ENCODE data around the gene JUP. TPM values are rescaled to one million over a fixed set of nuclear protein-coding genes. Genes with fewer than 3 reads are reported as not detected.
"Not testable (repeated sequence)": the region's sequence is repeated elsewhere in the genome, so short reads cannot be mapped to it uniquely, and the experiment has no call there.

The JUP gene
- total and polyA plus RNA-seq, 10 of the 15 experiments (the other 5 are each of a cell fraction or from before 2014, with no cell fraction given): 1.5 to 36.3 (median 11.6) TPM

DNA sequence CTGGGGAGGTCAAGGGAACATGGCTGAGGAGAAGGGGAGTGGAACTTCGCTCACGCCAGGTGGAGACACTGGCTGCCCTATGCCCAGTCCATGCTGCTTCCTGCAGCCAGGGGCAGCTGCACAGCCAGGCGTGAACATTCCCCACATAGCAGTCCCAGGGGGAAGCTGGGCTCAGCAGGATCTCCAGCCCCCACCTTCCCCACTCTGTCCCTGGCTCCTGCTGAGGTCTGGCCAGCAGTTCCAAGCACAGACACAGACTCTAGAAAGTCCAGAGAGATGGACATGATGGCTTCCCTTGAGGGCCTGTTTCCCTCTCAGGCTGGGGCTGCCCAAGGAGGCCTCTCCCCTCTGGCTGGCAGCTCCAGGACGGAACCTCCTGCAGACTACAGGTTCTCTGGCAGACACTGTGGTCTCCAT is 9.3 kb downstream of the JUP start:
- ChIA-PET SMC1A (ENCODE audit: uncharacterized antibody, unreplicated experiment) (no interaction called here), POLR2A (no interaction called here), RAD21 (ENCODE audit: unreplicated experiment) (interaction anchor here (0.6 kb wide), 1 partner anchor 44 kb away, joined by 4 read pairs; no protein-coding TSS in a partner anchor), CTCF (interaction anchor here (0.7 to 0.9 kb wide), 2 partner anchors 22 to 39 kb away, joined by 3 read pairs; no protein-coding TSS in a partner anchor)
- no peak for TF ChIP-seq MYC (IDR thresholded peaks at IDR 0.05; ENCODE audit: insufficient read depth, insufficient read length, insufficient replicate concordance, low read length, severe bottlenecking)
- TF ChIP-seq ZNF384 (IDR thresholded peaks at IDR 0.05; ENCODE audit: borderline replicate concordance, low read depth, low read length): no peak
- Histone ChIP-seq H3K9ac (ENCODE audit: control insufficient read depth, insufficient read depth, low read length) (no peak overlapping the region), H3K9me3 (replicated peaks; ENCODE audit: control insufficient read depth, insufficient read depth, low read length) (no peaks in the 10 kb centered on the region), H4K20me1 (ENCODE audit: control insufficient read depth, insufficient read depth) (no peaks in the 10 kb centered on the region), H3K36me3 (ENCODE audit: control insufficient read depth in 2 of 2, insufficient read depth in 2 of 2, low read length in 1 of 2) (no peaks in the 10 kb centered on the region), H3K27me3 (replicated peaks in 1 of 2; ENCODE audit: control insufficient read depth in 2 of 2, insufficient read depth in 2 of 2, low read length in 1 of 2) (no peaks in the 10 kb centered on the region; a peak in 1 of 4 replicates), H3K4me3 (no peak overlapping the region), H3K4me2 (ENCODE audit: control insufficient read depth, insufficient read depth) (no peak overlapping the region), H3K4me1 (ENCODE audit: control insufficient read depth, insufficient read depth, low read length) (no peaks in the 10 kb centered on the region), H3K79me2 (ENCODE audit: control insufficient read depth, insufficient read depth, low read length) (no peaks in the 10 kb centered on the region), H3K27ac (ENCODE audit: control insufficient read depth, insufficient read depth) (no peak overlapping the region), H2AFZ (ENCODE audit: control insufficient read depth, low read depth, low read length) (no peak overlapping the region)
- FAIRE-seq (no peak), ATAC-seq (no peak), DNase-seq (ENCODE audit: low read depth, low spot score) (no peak)
- intact Hi-C loops (cut with micrococcal nuclease; ENCODE audit: unreplicated experiment): no loop called here
- WGBS (ENCODE audit: insufficient coverage, insufficient replicate concordance, low lambda C conversion rate, missing lambda C conversion rate): 35% methylated on average over 4 of the region's 4 CpGs
- in situ Hi-C loops (cut with MboI): no loop called here
- BruUV-seq (replicated peaks): no TSS peak

DNA sequence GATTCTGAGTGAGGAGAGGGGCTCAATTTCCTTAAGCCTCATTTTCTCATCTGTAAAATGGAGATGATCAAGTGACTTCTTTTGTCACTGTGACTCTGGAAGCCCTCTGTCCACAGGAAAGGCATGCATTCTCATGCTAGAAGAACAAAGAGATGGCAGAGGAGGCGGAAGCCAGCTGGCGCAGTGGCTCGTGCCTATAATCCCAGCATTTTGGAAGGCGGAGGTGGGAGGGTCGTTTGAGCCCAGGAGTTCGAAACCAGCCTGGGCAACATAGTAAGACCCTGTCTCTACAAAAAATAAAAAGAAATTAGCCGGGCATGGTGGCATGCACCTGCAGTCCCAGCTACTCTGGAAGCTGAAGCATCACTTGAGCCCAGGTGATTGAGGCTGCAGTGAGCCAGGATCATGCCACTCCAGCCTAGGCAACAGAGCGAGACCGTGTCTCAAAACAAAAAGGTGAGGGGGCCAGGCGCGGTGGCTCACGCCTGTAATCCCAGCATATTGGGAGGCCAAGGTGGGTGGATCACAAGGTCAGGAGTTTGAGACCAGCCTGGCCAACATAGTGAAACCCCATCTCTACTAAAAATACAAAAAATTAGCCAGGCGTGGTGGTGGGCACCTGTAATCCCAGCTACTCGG is 10.1 kb downstream of the JUP start:
- H3K79me2 ChIP-seq (ENCODE audit: control insufficient read depth, insufficient read depth, low read length); BruUV-seq (replicated peaks); H3K27ac ChIP-seq (ENCODE audit: control insufficient read depth, insufficient read depth); H3K4me2 ChIP-seq (ENCODE audit: control insufficient read depth, insufficient read depth); DNase-seq (ENCODE audit: low read depth, low spot score); in situ Hi-C loops (cut with MboI); H3K9me3 ChIP-seq (replicated peaks; ENCODE audit: control insufficient read depth, insufficient read depth, low read length); H3K4me1 ChIP-seq (ENCODE audit: control insufficient read depth, insufficient read depth, low read length); H3K27me3 ChIP-seq (replicated peaks in 1 of 2; ENCODE audit: control insufficient read depth in 2 of 2, insufficient read depth in 2 of 2, low read length in 1 of 2); intact Hi-C loops (cut with micrococcal nuclease; ENCODE audit: unreplicated experiment); H3K36me3 ChIP-seq (ENCODE audit: control insufficient read depth in 2 of 2, insufficient read depth in 2 of 2, low read length in 1 of 2); ATAC-seq; FAIRE-seq; H3K9ac ChIP-seq (ENCODE audit: control insufficient read depth, insufficient read depth, low read length); H2AFZ ChIP-seq (ENCODE audit: control insufficient read depth, low read depth, low read length); H4K20me1 ChIP-seq (ENCODE audit: control insufficient read depth, insufficient read depth); H3K4me3 ChIP-seq; SMC1A ChIA-PET (ENCODE audit: uncharacterized antibody, unreplicated experiment): not testable (repeated sequence)
- WGBS (ENCODE audit: insufficient coverage, insufficient replicate concordance, low lambda C conversion rate, missing lambda C conversion rate): 61% methylated on average over 14 of the region's 14 CpGs
- CTCF ChIA-PET: interaction anchor here (0.9 kb wide), 1 partner anchor 23 kb away, joined by 3 read pairs; no protein-coding TSS in a partner anchor
- POLR2A ChIA-PET: interaction anchor here (0.6 kb wide), 1 partner anchor 104 kb away, joined by 5 read pairs; no protein-coding TSS in a partner anchor
- RAD21 ChIA-PET (ENCODE audit: unreplicated experiment): interaction anchor here (0.6 kb wide), 1 partner anchor 43 kb away, joined by 4 read pairs; no protein-coding TSS in a partner anchor

All from GM12878 (cell line).